ENCODE data around the gene SLC12A2.

The SLC12A2 gene

GRCh38 chr5:128099944-128100343, 16.4 kb downstream of the SLC12A2 start:
- no peak for DNase-seq

DNA sequence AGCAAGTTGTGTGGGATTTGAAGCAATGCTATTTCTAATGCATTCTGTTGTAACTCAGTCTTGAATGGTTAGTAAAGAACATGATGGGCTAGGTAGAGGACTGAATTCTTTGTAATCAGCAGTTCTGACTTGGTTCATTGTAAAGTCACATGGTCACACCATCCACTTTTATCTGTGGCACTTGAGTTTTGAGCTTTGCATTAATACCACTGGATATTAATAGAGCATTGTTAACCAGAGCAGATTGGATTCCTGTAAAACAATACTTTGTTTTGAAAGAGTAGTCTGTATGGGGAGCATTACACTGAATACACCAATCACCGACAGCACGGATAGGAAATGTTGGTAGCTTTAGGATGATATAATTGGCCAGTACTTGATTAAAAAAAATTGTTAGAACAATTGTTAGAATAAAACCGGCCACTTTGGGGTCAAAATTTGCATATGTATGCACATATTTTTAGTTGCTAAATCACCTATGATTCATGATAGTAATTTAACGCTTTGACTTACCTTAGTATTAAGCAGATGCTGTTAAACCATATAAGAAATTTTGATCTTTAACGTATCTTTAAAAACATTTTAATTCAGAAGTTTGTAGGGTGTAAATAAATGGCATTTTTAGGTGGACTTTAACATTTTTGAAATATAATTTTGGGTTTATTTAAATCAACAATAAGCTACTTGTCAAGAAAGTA, 17.4 kb downstream of the SLC12A2 start:
- no peak for DNase-seq

- no peak for DNase-seq
Measured at GRCh38 chr5:128101676-128102075, 18.1 kb downstream of the SLC12A2 start.

- no peak for DNase-seq
Measured at GRCh38 chr5:128105203-128105602, 21.6 kb downstream of the SLC12A2 start.

DNA sequence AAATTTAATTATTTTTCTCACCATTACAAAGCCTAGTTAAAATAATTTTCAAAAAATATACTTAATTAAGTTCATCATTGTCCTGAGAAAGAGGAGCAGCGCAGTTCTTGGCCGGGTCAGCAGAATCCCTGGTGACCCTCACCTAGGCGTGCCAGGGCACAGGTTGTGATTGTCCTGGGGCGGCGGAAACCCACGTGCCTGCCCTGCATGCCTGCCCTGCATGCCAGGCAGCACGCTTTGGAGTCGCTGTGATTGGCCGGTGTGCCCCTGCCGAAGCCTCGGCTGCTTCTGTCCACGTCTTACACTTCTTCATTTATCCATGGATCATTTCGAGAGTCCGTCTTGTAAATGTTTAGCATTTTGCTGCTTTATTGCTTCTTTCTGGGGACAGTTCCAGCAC, 25.6 kb downstream of the SLC12A2 start:
- no peak for DNase-seq

- no peak for DNase-seq
Measured at GRCh38 chr5:128109766-128110165, 26.2 kb downstream of the SLC12A2 start.

DNA sequence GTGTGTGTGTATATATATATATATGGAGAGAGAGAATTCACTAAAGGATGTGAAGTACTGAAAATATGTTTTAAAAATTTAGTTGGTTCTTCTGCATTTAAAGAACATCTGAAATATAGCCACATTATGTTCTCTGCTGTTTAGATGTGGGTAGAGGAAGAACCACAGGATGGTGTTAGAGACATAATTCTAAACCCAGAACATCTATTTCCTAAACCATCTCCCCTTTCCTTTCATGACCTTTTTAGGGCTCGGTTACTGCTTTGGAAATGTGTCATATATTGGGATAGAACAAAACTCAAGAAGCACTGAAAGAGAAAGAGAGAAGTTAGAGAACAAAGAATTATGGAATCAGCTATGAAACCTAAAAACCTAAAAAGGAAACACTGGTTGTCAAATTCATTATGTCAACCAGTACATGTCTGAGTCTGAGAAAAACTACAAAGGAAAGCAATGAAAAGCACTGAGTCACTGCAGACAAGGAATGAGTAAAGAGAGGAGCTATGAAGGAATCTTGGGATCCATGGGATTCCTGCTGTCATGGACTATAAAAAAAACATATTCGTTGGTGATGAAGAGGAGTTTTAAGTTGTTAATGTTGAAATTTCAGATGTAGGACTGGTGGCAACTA, 28.4 kb downstream of the SLC12A2 start:
- no peak for DNase-seq

GRCh38 chr5:128116445-128116844, 32.9 kb downstream of the SLC12A2 start:
- DNase-seq, result no peak

DNA sequence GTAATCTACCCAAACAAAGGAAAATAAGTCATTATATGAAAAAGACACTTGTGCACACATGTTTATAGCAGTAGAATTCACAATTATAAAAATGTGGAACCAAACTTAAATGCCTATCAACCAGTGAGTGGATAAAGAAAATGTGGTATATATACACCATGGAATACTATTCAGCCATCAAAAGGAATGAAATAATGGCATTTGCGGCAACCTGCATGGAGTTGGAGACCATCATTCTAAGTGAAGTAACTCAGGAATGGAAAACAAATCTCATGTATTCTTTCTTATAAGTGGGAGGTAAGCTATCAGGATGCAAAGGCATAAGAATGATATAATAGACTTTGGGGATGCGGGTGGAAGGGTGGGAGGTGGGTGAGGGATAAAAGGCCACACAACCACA, 34.6 kb downstream of the SLC12A2 start:
- no peak for DNase-seq

GRCh38 chr5:128121651-128122050, 38.1 kb downstream of the SLC12A2 start:
- no peak for DNase-seq

GRCh38 chr5:128123936-128124335, 40.4 kb downstream of the SLC12A2 start:
- no peak for DNase-seq

GRCh38 chr5:128126241-128126640, 42.7 kb downstream of the SLC12A2 start:
- no peak for DNase-seq

- no peak for DNase-seq
Measured at GRCh38 chr5:128132499-128132898, 48.9 kb downstream of the SLC12A2 start.

DNA sequence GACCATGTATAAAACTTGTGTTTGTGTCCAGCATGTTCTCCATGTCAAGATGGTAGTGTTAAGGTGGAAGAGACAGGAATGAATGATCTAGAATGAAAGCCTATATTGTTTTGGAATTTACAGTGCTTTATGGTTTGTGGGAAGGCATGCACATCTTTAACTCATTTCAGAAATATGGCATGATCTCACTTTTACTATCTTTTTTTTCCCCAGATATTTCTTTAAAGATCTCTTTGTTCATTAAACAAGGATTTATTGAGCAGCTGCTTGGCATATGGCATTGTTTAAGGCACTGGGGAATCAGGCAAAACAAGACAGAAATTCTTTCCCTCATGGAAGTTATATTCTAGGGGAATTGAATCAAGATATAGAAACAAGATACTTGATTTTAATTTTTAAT, 51.7 kb downstream of the SLC12A2 start:
- DNase-seq, result no peak

- no peak for DNase-seq
Measured at GRCh38 chr5:128143911-128144310, 60.3 kb downstream of the SLC12A2 start.

- no peak for DNase-seq
Measured at GRCh38 chr5:128144491-128144890, 60.9 kb downstream of the SLC12A2 start.

DNA sequence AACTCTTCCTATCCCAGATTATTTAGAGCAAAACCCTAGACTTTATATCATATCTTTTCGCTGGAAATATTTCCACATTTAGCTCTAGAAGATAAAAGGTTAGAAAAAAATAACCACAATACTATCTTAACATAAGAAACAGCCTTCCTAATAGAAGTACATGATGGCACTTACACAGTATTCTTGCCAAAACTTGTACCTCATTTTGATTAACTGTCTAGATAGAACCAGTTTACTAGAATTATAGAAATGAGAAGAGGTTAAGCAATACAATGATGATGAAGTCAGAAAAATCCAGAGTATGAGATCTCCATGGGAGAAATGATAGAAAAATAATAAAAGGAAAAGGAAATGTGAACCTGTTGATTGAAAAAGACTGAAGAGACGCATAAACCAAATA, 63.1 kb downstream of the SLC12A2 start:
- DNase-seq, result no peak

DNA sequence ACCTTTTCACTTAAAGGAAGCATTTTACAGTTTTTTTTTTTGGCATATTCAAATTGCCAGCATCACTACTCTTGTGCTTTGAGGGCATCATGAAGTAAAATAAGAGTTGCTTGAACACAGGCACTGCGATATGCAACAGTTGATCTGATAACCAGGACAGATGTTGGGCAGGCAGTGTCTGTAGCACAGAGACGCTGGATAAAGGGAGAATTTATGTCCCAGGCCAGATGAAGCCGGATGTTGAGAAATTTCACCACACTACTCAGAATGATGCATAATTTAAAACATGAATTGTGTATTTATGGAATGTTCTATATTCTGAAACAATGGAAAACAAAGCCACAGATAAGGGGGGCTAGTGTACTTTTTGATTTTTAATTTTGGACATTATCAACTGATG, 71.4 kb downstream of the SLC12A2 start:
- DNase-seq, result no peak

DNA sequence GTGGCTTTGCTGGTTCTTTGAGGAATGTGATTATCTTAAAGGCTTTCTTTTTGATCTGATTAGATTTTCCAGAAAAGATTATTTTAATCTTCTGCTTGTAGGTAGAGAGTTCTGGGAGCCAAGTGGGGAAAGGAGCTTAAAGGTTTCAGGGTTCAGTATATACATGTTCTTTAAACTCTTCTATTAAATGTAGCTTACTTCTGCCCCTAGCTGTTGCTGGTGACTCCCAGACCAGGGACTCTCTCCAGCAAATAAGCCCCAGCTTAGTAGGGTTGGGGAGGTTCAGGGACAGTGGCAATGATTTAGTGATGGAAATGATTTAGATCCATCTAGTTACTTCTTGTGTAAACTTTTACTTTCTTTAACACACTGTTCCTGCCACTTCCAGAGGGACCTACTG, 72.2 kb downstream of the SLC12A2 start:
- no peak for DNase-seq

DNA sequence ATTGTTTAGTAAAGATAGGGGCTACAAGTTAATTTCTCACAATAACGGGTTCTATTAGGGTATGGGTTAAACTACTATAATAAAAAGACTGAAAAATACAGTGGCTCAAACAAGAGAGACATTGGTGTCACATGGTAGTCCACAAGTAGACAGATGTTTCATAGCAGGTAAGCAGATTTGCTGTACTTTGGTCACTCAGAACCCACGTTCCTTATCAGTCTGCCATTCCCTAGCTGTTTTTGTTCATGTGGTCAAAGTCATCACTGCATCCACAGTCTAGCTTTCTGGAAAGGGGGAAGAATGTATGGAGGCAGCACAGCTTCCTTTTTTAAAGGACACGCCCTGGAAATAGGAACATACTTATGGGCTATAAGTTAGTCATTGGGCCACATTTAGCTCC, 73.0 kb downstream of the SLC12A2 start:
- DNase-seq, result no peak

- DNase-seq, result no peak
Measured at GRCh38 chr5:128158342-128158741, 74.8 kb downstream of the SLC12A2 start.

DNA sequence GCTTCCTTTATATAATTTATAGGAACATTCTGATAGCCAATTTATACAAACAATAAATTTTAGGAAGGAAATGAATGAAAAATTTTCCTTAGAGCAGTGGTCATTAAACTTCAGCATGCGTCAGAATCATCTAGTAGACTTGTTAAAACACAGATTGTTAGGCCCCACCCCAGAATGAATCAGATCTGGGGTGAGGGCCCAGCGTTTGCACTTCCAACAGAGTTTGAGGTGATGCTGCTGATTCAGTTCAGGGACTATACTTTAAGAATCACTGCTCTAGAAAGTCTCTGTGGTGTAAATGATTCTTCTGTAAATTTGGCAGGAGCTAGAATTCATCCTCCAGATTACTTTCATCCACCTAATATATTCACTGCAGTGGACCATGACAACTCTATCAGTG, 80.4 kb downstream of the SLC12A2 start:
- DNase-seq, result no peak

DNA sequence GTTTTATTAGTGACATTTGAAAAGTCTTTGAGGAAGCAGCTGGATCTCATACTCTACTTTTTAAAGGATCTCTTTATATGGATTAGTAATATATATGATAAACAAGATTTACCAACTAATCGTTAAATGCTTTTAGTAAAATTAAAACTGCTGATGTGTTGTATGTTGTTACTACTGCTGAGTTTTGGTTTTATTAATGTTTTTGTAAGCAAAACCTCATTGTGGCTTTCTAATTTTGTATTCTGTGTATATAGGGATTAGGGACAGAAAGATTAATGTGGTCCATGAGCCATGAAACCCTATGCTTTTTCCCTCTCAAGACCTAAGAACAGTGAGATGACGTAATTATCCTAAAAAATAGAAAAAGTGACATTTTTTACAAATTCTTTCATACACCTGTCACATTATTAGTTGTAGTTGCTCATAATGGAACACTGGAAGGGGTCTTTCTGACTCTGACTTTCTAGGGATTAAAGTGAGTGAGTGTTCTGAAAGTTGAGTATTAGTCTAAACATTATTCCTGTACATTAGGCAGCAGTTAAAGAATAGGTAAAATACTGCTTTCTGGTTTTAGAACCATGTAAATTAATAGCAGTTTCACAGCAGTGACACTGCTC, 85.9 kb downstream of the SLC12A2 start:
- no peak for DNase-seq

DNA sequence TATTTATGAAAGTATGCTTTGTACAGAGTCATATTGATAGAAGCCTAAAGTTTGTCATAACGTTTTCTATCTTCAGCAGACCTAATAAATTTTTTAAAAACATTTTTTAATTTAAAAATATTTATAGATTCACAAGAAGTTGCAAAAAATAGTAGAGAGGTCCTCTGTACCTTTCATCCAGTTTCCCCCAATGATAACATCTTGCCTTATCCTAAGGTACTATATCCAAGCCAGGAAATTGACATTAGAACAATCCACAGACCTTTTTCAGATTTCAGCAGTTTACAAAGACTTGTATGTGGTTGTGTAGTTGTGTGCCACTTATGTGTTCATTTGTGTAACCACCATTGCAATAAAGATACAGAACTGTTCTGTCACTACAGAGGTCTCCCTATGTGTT, 88.5 kb downstream of the SLC12A2 start:
- no peak for DNase-seq

DNA sequence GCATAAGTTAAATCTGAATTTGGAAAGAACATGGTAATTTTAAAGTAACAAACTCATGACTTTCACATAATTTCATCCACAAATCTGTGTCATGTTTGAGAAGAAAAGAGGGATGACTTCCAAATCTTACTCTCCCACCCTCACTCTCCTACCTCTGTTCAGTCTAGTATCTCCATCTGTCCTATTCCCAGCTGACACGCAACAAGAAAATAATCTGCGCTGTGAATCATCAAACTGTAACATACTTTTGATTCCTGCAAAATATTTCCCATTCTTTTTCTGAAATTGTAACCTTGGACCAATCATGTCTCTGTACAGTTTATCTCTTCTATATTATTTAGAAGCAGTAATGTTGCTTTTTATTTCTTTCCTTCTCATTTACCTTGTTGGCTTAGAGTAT, 91.4 kb downstream of the SLC12A2 start:
- DNase-seq, result no peak

Measured in stimulated activated naive CD4-positive, alpha-beta T cell treated with Interleukin-2 at 50 U/mL for 16 hours (primary cell).